NCI-H1694 treated with DMSO at 0.1 percent for 48 hours (cell line): ENCODE data around the gene ALPP.
"Not testable (repeated sequence)": the region's sequence is repeated elsewhere in the genome, so short reads cannot be mapped to it uniquely, and the experiment has no call there.

Source experiments
- DNase-seq: peaks from one replicate; lab custom pipeline; 2025; lab: John Stamatoyannopoulos, UW

Gene ALPP

GRCh38 chr2:232363784-232364615 lies 14.6 kb upstream of the ALPP start:
- DNase-seq = no peak

- not testable (repeated sequence) for DNase-seq
Observed at GRCh38 chr2:232364806-232365594, 13.6 kb upstream of the ALPP start.

- DNase-seq = no peak
Observed at GRCh38 chr2:232365621-232366321, 12.8 kb upstream of the ALPP start.

GRCh38 chr2:232366461-232366860 lies 12.1 kb upstream of the ALPP start:
- not testable (repeated sequence) for DNase-seq

GRCh38 chr2:232367016-232367415 lies 11.5 kb upstream of the ALPP start:
- DNase-seq = no peak

- no peak for DNase-seq
Observed at GRCh38 chr2:232367591-232368233, 10.8 kb upstream of the ALPP start.

- no peak for DNase-seq
Observed at GRCh38 chr2:232368311-232368731, 10.2 kb upstream of the ALPP start.

- no peak for DNase-seq
Observed at GRCh38 chr2:232369126-232369951, 9.2 kb upstream of the ALPP start.

GRCh38 chr2:232370007-232370406 lies 8.5 kb upstream of the ALPP start:
- not testable (repeated sequence) for DNase-seq

- no peak for DNase-seq
Observed at GRCh38 chr2:232372231-232373208, 6.0 kb upstream of the ALPP start.

GRCh38 chr2:232374356-232374755 lies 4.2 kb upstream of the ALPP start:
- no peak for DNase-seq

GRCh38 chr2:232375164-232375563 lies 3.4 kb upstream of the ALPP start:
- DNase-seq = no peak

- DNase-seq = no peak
Observed at GRCh38 chr2:232376260-232376659, 2.3 kb upstream of the ALPP start.

GRCh38 chr2:232376713-232377112 lies 1.8 kb upstream of the ALPP start:
- no peak for DNase-seq

- no peak for DNase-seq
Observed at GRCh38 chr2:232377319-232377718, 1.2 kb upstream of the ALPP start.

- no peak for DNase-seq
Observed at GRCh38 chr2:232377841-232378734, 463 bp upstream of the ALPP start.

- DNase-seq = not testable (repeated sequence)
Observed at GRCh38 chr2:232379610-232380590, 1.3 kb downstream of the ALPP start.
